Transverse colon (tissue), 4 donors: Measurements from ENCODE around the gene NTRK3. TPM values are rescaled to one million over a fixed set of nuclear protein-coding genes. Genes with fewer than 3 reads are reported as not detected.

Experiments
- DNase-seq: peaks from one replicate; pipeline ENCODE4 v3.0.0-alpha.2; 2019
- H3K27ac ChIP-seq, 4 donors: fragments of 200-600 bp; sonication (generic); 2 replicates each; pipeline ENCODE4 v1.5.1; 2016 to 2018; ENCODE audit warnings: inconsistent platforms in 4 of 4
- H3K27me3 ChIP-seq: fragments of 200-600 bp; sonication (generic); 2 replicates; pipeline ENCODE4 v1.5.1; 2017; ENCODE audit warnings: inconsistent platforms
- H3K36me3 ChIP-seq, 4 donors: fragments of 200-600 bp; sonication (generic); 2 replicates each; pipeline ENCODE4 v1.5.1; 2017 to 2019; ENCODE audit warnings: inconsistent platforms in 4 of 4
- H3K4me1 ChIP-seq, 4 donors: fragments of 200-600 bp; sonication (generic); 2 replicates each; pipeline ENCODE4 v1.5.1; 2017 to 2020; ENCODE audit warnings: inconsistent platforms in 4 of 4
- H3K4me3 ChIP-seq, 4 donors: fragments of 200-600 bp; sonication (generic); 1 replicate in 1 of 4; 2 replicates in 3 of 4; pipeline versions ENCODE4 v1.5.1 to v1.6.1; 2017 to 2019; ENCODE audit warnings: inconsistent platforms in 4 of 4
- H3K9me3 ChIP-seq, 2 donors: fragments of 200-600 bp; sonication (generic); 2 replicates each; pipeline ENCODE4 v1.5.1; 2017 to 2019; ENCODE audit warnings: inconsistent platforms in 2 of 2
- CTCF ChIP-seq, 5 experiments: fragments of 200-600 bp in 3 of 5; fragments of 450-650 bp in 2 of 5; sonication (generic) in 3 of 5; IDR thresholded peaks; 1 replicate in 2 of 5; 2 replicates in 3 of 5; pipeline ENCODE4 v1.5.1; 2016 to 2017; ENCODE audit warnings: antibody characterized with exemption in 5 of 5, inconsistent platforms in 3 of 5, mild to moderate bottlenecking in 2 of 5, moderate library complexity in 1 of 5
- EP300 ChIP-seq: sonication (generic); formaldehyde crosslinking; IDR thresholded peaks from one replicate; pipeline ENCODE4 v1.6.1; 2017; ENCODE audit warnings: antibody characterized with exemption, low read depth
- POLR2A ChIP-seq: fragments of 450-650 bp; IDR thresholded peaks from one replicate; pipeline ENCODE4 v1.6.1; 2016; ENCODE audit warnings: antibody characterized with exemption, mild to moderate bottlenecking, moderate library complexity
- POLR2AphosphoS5 ChIP-seq, 3 donors: sonication (generic); formaldehyde crosslinking; IDR thresholded peaks; one replicate each; pipeline ENCODE4 v1.6.1; 2016; ENCODE audit warnings: antibody characterized with exemption in 3 of 3
- WGBS, 2 donors: methylation state at CpG; one replicate each; pipeline ENCODE4 v1.1.5; 2018; ENCODE audit warnings: low coverage in 1 of 2; 5-methylcytosine and 5-hydroxymethylcytosine counted together
- in situ Hi-C, 4 donors: fragments of 200-750 bp; cut with MboI; loops; one replicate each; pipeline versions ENCODE4 v1.15.0 to v1.15.1; 2017; ENCODE audit warnings: low sequenced_read_pairs in 3 of 4, low pct_ligation_motif_present in 1 of 4, low pct_unique_long_range_greater_than_20kb in 1 of 4
- intact Hi-C: fragments of 100-400 bp; cut with DNase I; formaldehyde crosslinking; loops from one replicate; pipeline ENCODE4 v1.15.1; 2023; ENCODE audit warnings: low total_unique reads
- total RNA-seq, 4 donors: library from RNA; depleted of rRNA; stranded (reverse); fragments of >200 nt; gene quantifications; one replicate each; pipeline ENCODE4 v1.1.0, GENCODE V29; 2016

The NTRK3 gene
- total RNA-seq, 4 donors from 2014 or later: 1.1 to 2.8 (median 2.4) TPM

- DNase-seq: no peak
- 20% methylated on average over 15 of the region's 15 CpGs; no CpG with 5 or more reads in 1 of the 2 donors for WGBS, 2 donors
- H3K9me3 ChIP-seq: no peaks in the 10 kb centered on the region
- TF ChIP-seq POLR2A (no peak), EP300 (no peak), POLR2AphosphoS5 (IDR thresholded peaks at IDR 0.05) (no peak), CTCF (IDR thresholded peaks at IDR 0.05) (no peak)
- no peak overlapping the region for H3K4me3 ChIP-seq
- H3K36me3 ChIP-seq: no peaks in the 10 kb centered on the region
- in situ Hi-C loops: no loop called here
- H3K27me3 ChIP-seq: peaks cover 44% of the 10 kb centered on the region
- intact Hi-C loops: no loop called here
- no peak overlapping the region for H3K27ac ChIP-seq
- H3K4me1 ChIP-seq: no peaks in the 10 kb centered on the region
These were observed 27.9 kb upstream of the NTRK3 start for GRCh38 chr15:88284318-88284998.

DNA sequence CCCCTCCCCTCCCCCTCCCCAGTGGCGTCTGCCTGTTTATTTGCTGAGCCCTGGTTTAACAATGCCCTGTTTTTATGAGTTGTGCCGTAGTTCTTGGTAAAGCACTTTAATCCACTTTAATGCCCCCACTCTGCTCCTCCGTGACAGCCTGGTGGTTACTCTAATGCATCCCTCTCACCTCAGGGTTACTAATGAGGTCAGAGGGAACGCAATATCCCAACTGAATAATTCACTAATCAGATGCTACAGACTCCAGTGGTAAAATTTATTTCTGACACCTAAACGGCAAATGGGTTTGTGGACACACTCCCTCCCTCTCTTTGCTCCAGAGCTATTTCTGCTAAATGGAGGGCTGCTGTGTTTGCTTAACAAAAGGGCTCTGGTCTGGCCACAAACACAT lies 26.1 kb upstream of the NTRK3 start:
- H3K27ac ChIP-seq: no peak overlapping the region
- no peak for DNase-seq
- H3K27me3 ChIP-seq: peaks cover 44% of the 10 kb centered on the region
- H3K4me1 ChIP-seq: no peaks in the 10 kb centered on the region
- H3K4me3 ChIP-seq: no peak overlapping the region
- no peaks in the 10 kb centered on the region for H3K9me3 ChIP-seq
- in situ Hi-C loops (no loop called here), intact Hi-C loops (no loop called here)
- TF ChIP-seq EP300 (no peak), POLR2A (no peak), POLR2AphosphoS5 (IDR thresholded peaks at IDR 0.05) (no peak), CTCF (IDR thresholded peaks at IDR 0.05) (no peak)
- no peaks in the 10 kb centered on the region for H3K36me3 ChIP-seq
- WGBS, 2 donors: 12 to 20% methylated on average over 1 to 5 of the region's 5 CpGs

GRCh38 chr15:88276821-88277410 lies 20.4 kb upstream of the NTRK3 start:
- Histone ChIP-seq H3K9me3 (no peaks in the 10 kb centered on the region), H3K27me3 (peaks cover 15% of the 10 kb centered on the region), H3K36me3 (no peaks in the 10 kb centered on the region), H3K27ac (no peak overlapping the region), H3K4me3 (no peak overlapping the region), H3K4me1 (no peaks in the 10 kb centered on the region)
- intact Hi-C loops (no loop called here), in situ Hi-C loops (no loop called here)
- 69 to 79% methylated on average over 6 to 16 of the region's 16 CpGs for WGBS, 2 donors
- TF ChIP-seq POLR2A (no peak), CTCF (IDR thresholded peaks at IDR 0.05) (no peak), EP300 (no peak), POLR2AphosphoS5 (IDR thresholded peaks at IDR 0.05) (no peak)
- no peak for DNase-seq

DNA sequence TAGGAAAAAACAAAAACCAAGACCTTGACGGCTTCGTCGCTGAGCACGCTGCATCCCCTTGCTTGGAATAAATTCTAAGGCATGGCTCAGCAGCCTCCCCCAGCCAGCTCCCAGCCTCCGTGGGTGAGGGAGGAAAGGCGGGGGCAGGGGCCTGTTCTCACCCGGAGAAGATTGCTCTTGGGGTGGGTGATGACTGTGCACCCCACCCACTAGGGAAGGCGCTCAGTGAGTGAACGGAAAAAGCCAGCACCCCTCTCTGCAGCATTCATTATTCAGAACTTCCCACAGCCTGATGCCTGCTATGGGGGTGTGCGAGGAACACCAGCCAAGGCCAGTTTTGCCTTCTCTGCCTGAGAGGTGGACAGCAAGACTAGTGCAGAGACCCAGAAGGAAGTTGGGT lies 19.3 kb upstream of the NTRK3 start:
- no peak overlapping the region for H3K27ac ChIP-seq
- H3K4me3 ChIP-seq: no peak overlapping the region
- no peaks in the 10 kb centered on the region for H3K9me3 ChIP-seq
- TF ChIP-seq POLR2A: no peak
- no peak for TF ChIP-seq CTCF (IDR thresholded peaks at IDR 0.05)
- TF ChIP-seq EP300: no peak
- TF ChIP-seq POLR2AphosphoS5 (IDR thresholded peaks at IDR 0.05): no peak
- H3K4me1 ChIP-seq: no peaks in the 10 kb centered on the region
- intact Hi-C loops (no loop called here), in situ Hi-C loops (no loop called here)
- H3K27me3 ChIP-seq: peaks cover 5% of the 10 kb centered on the region
- no peak for DNase-seq
- no peaks in the 10 kb centered on the region for H3K36me3 ChIP-seq
- 69% methylated on average over 10 of the region's 10 CpGs; no CpG with 5 or more reads in 1 of the 2 donors for WGBS, 2 donors
